Adipose tissue (tissue), 3 donors: ENCODE measurements around the gene FBXO9. TPM values are rescaled to one million over a fixed set of nuclear protein-coding genes. Genes with fewer than 3 reads are reported as not detected.

ENCODE experiments used
- H3K27ac ChIP-seq: one replicate; pipeline ENCODE4 v1.5.1; 2013; ENCODE audit warnings: low read depth, low read length
- WGBS, 3 donors: extraction: QIAGEN DNeasy Blood & Tissue Kit; methylation state at CpG; one replicate each; pipeline ENCODE4 v1.1.7; 2013; 5-methylcytosine and 5-hydroxymethylcytosine counted together
- polyA plus RNA-seq, 3 donors: library from polyadenylated mRNA; stranded (reverse); fragments of 200-250 nt; gene quantifications; one replicate each; pipeline ENCODE4 v1.2.3, GENCODE V29; 2013
- donor health status: healthy with polysubstance abuse.
- donor health status: Bipolar disorder and iron deficiency.
- donor health status: healthy.

Gene FBXO9
- polyA plus RNA-seq: 10 to 100 TPM; 37.9 to 74.0 (median 38.7) TPM

DNA sequence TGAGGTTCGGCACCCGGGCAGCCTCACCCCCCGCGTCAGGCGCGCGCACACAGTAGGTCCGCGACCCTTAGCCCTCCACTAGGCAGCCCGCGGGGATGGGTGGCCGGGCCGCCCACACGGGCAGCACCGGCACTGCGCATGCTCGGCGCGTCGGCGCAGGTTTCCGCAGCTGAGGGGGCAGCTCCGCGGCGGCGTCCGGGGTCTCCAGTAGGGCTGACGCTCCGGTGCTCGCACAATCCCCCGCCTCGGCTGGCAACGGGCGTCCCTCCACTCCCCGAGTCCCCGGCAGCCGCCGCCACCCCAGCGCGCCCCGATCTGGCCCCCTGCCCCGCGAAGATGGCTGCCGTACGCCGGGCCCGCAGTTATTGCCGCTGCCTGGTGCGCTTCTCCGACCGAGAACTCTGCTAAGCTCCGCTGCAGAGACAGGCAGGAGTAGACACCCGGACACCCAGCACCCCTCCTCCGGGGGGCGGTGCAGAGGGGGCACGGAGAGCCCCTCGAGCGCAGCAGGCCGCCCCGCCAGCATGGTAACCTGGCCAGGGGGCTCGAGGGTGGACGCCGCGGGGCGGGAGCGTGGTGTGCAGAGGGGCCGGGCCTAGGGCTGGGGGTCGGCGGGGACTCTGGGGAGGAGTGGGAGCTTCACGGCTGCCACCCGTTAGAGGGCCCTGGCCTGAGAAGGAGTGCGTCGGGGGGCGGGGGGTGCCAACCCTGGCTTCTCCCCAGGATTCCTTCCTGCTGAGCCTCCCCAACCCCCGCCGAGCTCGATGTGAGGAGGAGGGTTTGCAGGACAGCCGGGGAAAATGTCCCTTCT is at the start of gene FBXO9:
FBXO9 (plus strand) TSS at position 139 of the 811 bp plus-strand sequence; CDS start at position 525, 386 bp downstream.
- peak within 1 kb of the TSS; percentile 11 for H3K27ac ChIP-seq
- WGBS, 3 donors: 1% methylated on average over 69 to 78 of the region's 78 CpGs

DNA sequence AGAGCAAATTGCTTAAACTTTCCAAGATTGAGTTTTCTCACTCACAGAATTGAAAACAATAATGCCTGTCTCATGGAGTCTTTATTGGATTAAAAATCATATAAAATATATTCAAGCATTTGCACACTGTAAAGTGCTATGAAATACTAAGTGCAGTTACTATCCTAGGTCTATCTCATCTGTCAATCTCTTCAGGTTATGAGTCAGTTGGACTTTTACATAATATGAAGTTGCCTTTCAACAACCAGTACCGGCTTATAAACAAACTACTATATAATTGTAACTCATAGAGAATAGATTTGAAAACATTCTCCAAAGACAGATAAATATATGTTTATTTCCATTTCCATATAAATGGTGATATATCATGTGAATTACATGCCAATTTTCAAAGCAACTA is 49.7 kb upstream of the FBXO9 start:
- no peak overlapping the region for H3K27ac ChIP-seq
- WGBS, 3 donors: 95 to 98% (median 95%) methylated on average over 1 of the region's 1 CpG

DNA sequence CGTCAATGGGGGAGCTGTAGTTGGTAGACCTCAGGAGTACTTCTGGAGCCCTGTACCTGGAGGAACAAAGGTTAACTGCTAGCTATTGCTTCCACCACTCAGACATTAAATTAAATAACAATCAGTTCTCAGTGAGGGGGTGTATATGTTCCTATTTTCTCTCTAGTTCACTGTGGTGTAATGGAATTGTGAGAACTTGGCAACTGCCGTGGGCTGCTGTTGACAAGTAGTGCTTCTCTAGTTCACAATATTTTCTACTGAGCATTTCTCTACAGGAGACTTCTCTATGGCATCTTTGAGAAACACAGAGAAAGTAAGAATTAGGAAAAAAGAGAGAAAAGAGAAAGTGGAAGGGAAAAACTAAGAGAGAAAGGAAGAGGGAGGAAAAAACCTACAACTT is 46.8 kb upstream of the FBXO9 start:
- H3K27ac ChIP-seq: no peak overlapping the region
- WGBS, 3 donors: 97 to 99% (median 98%) methylated on average over 2 of the region's 2 CpGs

DNA sequence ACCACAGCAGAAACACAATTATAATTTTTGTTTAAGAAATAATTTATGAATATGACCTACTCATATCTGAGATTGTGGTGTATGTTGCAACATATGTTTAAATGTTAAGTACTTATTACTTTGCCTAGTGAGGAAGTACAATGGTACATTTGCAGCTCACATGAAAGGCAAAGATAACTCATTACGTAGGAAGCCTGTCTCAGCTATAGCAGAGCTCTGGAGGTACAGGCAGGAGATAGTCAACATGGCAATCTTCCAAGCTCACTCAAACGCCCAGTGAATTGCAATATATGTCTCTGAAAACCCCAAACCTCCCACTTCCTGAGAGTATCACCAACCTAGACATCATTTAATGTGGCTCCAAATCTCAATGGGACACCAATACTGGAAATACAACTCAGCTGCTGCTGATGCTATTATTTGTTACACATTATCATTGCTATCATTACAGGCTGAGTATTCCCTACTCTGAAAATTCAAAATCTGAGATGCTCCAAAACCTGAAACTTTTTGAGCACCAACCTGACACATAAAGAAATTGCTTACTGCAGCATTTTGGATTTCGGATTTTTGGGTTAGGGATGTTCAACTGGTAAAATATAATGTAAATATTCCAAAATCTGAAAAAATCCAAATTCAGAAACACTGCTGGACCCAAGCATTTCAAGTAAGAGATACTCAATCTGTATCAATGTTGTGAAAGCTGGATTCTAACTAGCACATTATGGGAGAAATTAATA is 45.0 kb upstream of the FBXO9 start:
- WGBS, 3 donors: 59 to 68% (median 67%) methylated on average over 3 of the region's 3 CpGs
- no peak overlapping the region for H3K27ac ChIP-seq

DNA sequence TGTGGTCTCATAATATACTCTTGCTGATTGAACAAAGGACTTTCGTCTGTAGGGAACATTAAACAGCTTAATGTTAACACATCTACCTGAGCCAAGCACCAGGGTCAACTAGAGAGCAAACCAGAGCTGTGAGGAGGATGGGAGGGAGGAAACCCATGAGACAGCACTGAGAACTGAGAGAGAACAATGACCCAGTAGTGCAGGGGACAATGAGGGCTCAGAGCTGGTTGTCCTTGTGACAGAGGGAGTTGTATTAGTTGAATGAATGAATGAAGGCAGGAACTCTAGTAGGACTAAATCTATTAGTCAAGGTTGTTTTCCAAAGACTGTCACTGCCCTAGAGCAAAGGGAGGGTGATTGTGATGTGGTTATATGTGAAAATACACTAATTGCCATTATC is 41.9 kb upstream of the FBXO9 start:
- WGBS, 3 donors: 92 to 94% (median 93%) methylated on average over 1 of the region's 1 CpG
- no peak overlapping the region for H3K27ac ChIP-seq

DNA sequence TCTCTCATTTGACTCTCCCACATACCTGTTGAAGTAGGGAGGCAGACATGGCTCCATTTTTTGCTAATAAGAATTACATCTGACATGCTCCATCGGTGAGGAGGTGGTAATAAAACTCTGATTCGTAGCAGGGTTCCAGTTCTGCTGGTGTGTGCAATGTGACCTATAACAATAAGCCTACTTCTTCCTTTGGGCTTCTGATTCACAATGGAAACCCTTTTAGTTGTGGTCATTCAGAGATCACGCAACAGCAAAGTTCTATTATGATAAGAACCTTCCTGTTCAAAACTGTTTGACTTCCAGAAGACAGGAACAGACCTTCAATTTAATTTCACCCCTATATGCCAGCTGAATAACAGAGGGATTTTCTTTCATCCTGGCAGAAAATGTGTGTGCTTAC is 38.7 kb upstream of the FBXO9 start:
- H3K27ac ChIP-seq: no peak overlapping the region
- WGBS, 3 donors: 88 to 95% (median 93%) methylated on average over 3 of the region's 3 CpGs

DNA sequence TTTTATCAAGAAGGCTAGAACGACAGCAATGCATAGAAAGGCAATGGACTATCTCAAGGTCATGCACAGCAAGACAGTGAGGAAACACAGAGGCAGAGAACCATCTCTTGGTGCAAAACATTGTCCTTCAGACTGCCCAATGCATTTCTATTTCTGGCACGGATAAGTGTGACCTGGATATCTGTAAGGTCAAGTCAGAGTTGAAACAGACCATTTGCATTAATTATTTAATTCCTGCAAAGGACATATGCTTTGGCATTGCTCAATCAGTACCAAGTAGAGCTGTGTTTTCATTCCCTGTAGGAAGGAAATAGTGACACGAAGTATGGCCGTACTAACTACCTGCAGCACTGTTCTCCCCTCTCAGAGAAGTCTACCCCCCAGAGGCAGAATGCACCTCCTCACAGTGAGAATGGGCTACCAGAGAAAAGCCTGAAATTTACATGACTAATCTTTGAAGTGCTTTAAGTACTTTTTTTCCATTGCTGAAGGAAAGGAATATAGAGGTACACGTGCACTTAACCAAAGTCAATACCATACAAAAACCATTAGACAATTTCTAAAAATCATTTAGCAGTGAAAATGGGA is 38.0 kb upstream of the FBXO9 start:
- WGBS, 3 donors: 80 to 90% (median 81%) methylated on average over 5 of the region's 5 CpGs
- no peak overlapping the region for H3K27ac ChIP-seq

DNA sequence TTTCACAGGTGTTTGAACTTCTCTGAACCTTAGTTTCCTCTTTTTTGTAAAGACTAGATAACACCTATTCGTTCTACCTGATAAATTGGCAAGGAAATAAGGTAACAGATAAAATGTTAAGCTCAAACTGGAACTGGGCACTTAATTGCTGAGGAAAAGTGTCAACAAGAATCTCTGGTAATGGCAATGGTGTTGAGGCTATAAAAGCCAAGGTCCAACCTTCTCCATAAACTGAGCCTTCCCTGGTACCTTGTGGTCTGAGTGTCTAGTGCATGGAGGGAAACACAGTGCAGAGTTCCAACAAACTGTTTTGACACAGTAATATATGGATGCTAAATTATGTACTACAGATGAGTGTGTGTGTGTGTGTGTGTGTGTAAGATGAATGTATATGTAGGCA is 36.7 kb upstream of the FBXO9 start:
- WGBS, 3 donors: 46 to 86% (median 86%) methylated on average over 1 of the region's 1 CpG

DNA sequence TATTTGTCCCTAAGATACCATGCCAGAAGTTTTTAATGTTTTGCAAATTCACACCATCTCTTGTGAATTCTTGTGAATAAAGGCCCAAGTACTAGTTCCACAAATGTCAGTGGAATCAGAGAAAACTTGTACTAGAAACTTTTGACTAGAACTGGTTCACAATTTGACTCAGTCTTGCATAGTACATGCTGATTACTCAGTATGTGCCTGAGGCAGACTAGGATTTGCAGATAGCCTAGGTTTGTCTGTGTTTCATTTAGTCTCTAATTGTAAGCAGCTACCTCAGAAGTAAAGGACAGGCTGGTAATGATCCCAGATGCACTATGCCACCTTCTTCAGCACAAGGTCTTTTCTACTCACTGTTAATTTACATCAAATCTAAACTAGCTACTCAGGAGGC is 35.9 kb upstream of the FBXO9 start:
- no peak overlapping the region for H3K27ac ChIP-seq

More for the DNA sequence above, 36.7 kb upstream of the FBXO9 start:
- H3K27ac ChIP-seq: no peak overlapping the region

DNA sequence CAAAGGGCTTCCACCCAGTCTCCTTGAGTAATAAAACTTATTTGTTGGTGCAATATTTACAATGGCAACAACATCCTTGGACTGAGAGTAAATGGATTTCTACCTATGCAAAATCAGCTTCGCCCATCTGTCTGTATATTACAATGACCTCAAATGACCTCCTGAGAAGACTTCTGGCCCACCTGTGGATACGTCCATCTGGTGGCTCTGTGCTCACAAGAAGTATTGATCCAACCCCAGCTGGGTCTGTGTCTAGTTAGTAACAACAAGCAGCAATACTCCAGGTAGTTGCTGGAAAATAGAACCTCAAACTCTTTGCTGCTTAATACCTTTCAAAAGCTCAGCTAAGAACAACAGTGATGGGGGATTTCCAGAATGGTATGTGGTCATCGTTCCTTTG is 35.4 kb upstream of the FBXO9 start:
- WGBS, 3 donors: 54 to 91% (median 87%) methylated on average over 3 of the region's 3 CpGs
- no peak overlapping the region for H3K27ac ChIP-seq

DNA sequence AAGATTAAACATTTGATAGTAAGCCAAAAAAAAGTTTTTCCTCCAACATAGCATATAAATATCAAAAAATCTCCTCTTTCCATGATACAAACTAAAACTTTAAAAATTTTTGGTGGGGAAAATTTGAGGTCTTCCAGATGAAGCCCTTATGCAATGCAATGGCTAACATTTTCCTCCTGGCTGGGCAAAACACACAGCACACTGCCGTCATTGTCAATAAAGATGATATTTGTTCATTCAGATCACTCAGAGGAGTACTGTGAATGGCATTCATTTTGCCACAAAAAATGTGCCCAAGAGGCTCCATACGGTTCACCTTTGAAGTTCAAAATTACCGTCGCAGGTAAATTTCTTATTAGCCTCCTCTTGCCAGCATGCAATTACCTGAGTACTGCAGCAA is 33.9 kb upstream of the FBXO9 start:
- 90 to 98% (median 94%) methylated on average over 4 of the region's 4 CpGs for WGBS, 3 donors
- H3K27ac ChIP-seq: no peak overlapping the region

DNA sequence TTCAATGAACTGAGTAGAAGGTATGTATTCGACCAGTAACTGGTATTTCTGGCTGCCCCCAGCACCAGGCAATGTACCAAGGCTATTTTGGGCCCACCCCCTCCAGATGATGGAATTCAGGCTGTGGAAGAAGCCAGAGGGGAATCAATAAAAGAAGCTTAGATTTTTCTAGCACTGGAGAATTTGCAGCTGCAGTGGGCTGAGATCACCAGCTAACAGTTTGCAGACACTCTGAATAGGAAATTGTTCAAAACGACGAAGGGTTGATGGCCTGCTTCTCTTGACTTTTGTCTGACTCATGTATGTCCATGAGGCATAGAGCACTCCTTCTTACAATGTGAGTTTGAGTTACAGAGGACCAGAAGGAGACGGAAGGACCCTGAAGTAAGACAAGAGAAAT is 32.4 kb upstream of the FBXO9 start:
- peak overlapping the region; percentile 31 for H3K27ac ChIP-seq
- 68 to 71% (median 69%) methylated on average over 4 of the region's 4 CpGs for WGBS, 3 donors

DNA sequence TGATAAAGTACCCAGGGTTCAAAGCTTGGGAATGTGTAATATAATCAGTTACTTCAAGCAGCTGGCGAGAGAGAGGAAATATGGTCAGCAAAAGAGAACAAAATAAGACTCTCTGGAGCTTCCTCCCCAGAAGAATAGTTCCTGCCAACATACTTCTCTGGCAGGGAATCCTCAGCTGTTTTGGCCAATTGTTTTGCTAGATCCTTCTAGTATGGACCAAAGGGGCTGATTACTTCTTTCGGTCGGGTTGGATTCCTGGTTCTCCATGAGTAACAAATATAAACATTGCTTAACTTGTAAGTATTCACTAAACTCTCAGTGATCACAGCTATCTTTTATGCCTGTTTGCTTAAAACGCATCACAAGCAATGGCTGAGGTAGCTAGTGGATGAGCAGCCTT is 31.4 kb upstream of the FBXO9 start:
- 33 to 76% (median 47%) methylated on average over 4 of the region's 4 CpGs for WGBS, 3 donors
- H3K27ac ChIP-seq: no peak overlapping the region

DNA sequence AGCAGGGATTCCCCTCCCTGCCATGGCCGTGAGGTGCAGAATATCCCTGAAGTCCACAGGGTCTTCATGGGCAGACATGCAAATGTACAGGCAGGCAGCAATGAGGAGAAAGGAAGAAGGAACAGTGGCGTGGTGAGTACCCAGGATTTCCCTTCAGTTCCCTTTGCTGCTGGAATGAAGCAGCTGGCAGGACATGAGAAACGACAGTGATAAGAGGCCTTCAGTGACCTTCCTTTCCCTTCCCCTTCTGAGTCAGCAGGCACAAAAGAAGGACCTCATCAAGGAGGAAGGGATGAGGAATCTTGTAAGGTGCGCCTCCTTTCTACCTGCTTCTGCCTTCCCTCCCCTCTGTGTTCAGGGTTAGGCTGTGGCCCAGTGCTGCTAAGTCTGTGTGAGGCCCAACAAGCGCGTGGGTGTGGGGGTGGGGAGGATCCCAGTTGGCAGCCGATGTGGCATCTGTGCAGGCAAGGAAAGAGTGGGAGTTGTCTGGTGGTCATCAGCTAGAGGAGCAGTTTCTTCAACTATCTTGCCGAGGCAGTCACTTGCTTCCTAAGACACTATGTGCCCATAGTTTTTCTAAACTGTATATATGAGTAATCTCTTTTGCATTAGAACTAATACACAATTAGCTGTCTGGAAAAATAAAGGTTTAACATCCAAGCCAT is 29.5 kb upstream of the FBXO9 start:
- 72 to 81% (median 80%) methylated on average over 8 of the region's 8 CpGs for WGBS, 3 donors

DNA sequence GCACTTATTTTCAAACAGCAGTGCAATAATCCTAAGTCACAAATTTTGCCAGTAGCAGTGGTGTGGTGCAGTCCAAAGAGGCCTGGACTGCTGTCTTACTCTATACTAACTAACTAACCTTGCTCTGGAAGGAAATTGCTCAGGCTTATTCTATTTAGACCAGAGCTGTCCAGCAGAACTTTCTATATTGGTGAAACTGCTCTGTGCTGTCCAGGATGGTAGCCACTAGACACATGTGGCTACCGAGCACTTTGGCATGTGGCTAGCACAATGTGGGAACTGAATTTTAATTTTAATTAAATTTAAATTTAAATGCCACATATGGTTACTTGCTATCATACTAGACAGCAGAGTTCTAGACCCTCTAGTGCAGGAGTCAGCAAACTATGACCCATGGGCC is 27.1 kb upstream of the FBXO9 start:
- 39 to 98% (median 56%) methylated on average over 1 of the region's 1 CpG for WGBS, 3 donors
- H3K27ac ChIP-seq: no peak overlapping the region

More for the DNA sequence above, 29.5 kb upstream of the FBXO9 start:
- H3K27ac ChIP-seq: no peak overlapping the region

DNA sequence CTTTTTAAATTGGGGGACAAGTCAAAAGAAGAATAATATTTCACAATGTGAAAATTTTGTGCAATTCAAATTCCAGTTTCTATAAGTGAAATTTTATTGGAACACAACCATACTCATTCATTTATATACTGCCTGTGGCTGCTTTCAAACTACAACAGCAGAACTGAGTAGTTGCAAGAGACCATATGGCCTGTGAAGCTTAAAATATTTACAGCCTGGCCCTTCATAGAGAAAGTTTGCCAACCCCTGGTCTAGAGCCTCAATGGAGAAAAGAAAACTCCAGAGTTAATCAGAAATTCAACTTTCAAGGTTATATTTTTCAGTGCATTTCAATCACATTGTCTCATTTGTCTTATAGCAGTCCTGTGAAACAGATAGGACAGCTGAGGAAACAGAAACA is 26.6 kb upstream of the FBXO9 start:
- H3K27ac ChIP-seq: no peak overlapping the region

DNA sequence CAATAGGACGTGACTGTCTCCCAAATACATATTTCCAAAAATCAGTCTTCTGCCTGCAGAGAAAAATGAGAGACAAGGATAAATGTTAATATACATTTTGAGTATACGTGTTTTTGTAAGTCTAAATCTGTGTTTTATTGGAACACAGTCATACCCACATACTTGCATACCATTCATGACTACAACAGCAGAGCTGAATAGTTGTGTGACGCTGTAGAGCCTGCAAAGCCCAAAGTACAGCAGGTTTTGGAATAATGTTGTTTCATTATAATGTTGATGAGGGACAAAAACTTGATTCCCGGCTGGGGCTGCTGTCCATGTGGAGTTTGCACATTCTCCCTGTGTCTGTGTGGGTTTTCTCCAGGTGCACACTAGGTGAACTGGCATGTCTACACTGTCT is 23.8 kb upstream of the FBXO9 start:
- 87 to 97% (median 94%) methylated on average over 4 of the region's 4 CpGs for WGBS, 3 donors
- no peak overlapping the region for H3K27ac ChIP-seq

DNA sequence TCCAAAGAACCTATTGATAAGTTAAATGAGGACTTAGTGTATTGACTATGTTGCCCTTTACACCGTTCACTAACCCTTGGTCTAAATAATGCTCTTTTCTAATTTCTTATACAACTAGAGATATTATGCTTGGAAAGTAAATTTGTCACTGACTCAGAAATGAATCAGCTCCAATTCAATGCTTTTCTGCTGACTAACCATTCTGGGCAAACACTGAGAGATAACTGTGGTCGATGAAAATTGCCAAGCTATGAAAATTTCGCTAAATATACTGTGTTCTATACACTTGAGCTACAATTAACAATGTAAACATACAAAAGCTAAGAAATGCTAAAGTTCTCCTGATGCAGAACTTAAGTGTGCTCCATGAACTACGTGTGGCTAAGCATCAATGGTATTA is 23.1 kb upstream of the FBXO9 start:
- no peak overlapping the region for H3K27ac ChIP-seq
- 38 to 66% (median 59%) methylated on average over 4 of the region's 4 CpGs for WGBS, 3 donors

DNA sequence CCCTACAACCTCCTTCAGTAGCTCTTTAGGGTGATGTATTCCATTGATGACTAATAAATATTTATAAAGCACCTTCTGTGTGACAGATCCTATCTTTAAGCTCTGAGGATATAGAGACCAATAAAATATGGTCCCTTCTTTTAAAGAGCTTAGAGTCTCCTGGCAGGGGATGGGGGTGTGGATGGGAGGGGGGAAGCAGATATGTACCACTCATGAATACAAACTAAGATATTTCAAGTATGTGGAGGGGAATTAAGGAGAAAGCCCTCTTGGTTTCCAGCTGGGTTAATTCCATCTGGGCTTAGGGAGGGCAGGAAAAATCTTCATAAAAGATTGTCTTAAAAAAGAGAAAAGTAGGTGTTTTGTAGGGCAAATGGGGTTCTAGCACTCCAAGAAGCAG is 21.6 kb upstream of the FBXO9 start:
- no peak overlapping the region for H3K27ac ChIP-seq
